Endothelial cell of umbilical vein (primary cell): ENCODE results near the gene ULK4. TPM values are rescaled to one million over a fixed set of nuclear protein-coding genes. Genes with fewer than 3 reads are reported as not detected.

ENCODE experiments used
- BruUV-seq: library from RNA; stranded (reverse); fragments of 400-500 nt; replicated peaks from 2 replicates; lab custom pipeline; 2021; lab: Mats Ljungman, UMichigan
- CTCF ChIA-PET: fragments of 300-600, 350-600 bp; sonication (Branson Sonifier 250); formaldehyde crosslinking; loops from one replicate; lab custom pipeline; 2021; ENCODE audit warnings: antibody characterized with exemption, inconsistent platforms; lab: Charles Lee
- POLR2A ChIA-PET: fragments of 300-600, 350-600 bp; sonication (Branson Sonifier 250); formaldehyde crosslinking; loops from one replicate; lab custom pipeline; 2021; ENCODE audit warnings: antibody characterized with exemption, inconsistent platforms; lab: Charles Lee
- DNase-seq: peaks from one replicate; pipeline ENCODE4 v3.0.0-alpha.2; 2011; ENCODE audit warnings: low read depth, low spot score
- FAIRE-seq: peaks from 2 replicates; lab custom pipeline; 2011; peaks lifted over from hg19 to GRCh38; lab: Jason Lieb, UNC
- H2AFZ ChIP-seq: 2 replicates; pipeline ENCODE4 v1.6.0; 2012; ENCODE audit warnings: low read depth, low read length, control low read depth, inconsistent platforms
- H3K27ac ChIP-seq: 2 replicates; pipeline ENCODE4 v1.5.1; 2011; ENCODE audit warnings: low read depth, mild to moderate bottlenecking, control low read depth, low read length, moderate library complexity; ENCODE audit not compliant: insufficient read depth
- H3K27me3 ChIP-seq, 2 experiments: 2 replicates each; pipeline versions ENCODE4 v1.6.0 to v1.6.1; 2011; ENCODE audit warnings: low read length in 2 of 2, mixed read lengths in 1 of 2; ENCODE audit not compliant: control insufficient read depth in 2 of 2, insufficient read depth in 2 of 2
- H3K36me3 ChIP-seq, 2 experiments: 2 replicates in 1 of 2; 3 replicates in 1 of 2; pipeline ENCODE4 v1.5.1; 2011; ENCODE audit warnings: low read length in 2 of 2, mild to moderate bottlenecking in 1 of 2, moderate library complexity in 1 of 2; ENCODE audit not compliant: control insufficient read depth in 2 of 2, insufficient read depth in 2 of 2; ENCODE audit errors: extremely low read depth in 1 of 2
- H3K4me1 ChIP-seq: 3 replicates; pipeline ENCODE4 v1.5.1; 2011; ENCODE audit warnings: mild to moderate bottlenecking, low read length; ENCODE audit not compliant: control insufficient read depth, insufficient read depth; ENCODE audit errors: extremely low read depth
- H3K4me2 ChIP-seq: 2 replicates; pipeline ENCODE4 v1.6.1; 2011; ENCODE audit warnings: low read length, control low read depth, mixed read lengths; ENCODE audit not compliant: insufficient read depth
- H3K4me3 ChIP-seq, 3 experiments: fragments of 200-600 bp in 1 of 3; sonication (generic), shearing (Covaris generic) in 1 of 3; replicated peaks in 1 of 3; 2 replicates each; pipeline ENCODE4 v1.5.1; 2011 to 2016; ENCODE audit warnings: control low read depth in 3 of 3, low read length in 3 of 3, mild to moderate bottlenecking in 2 of 3, inconsistent platforms in 1 of 3, low read depth in 1 of 3, moderate library complexity in 1 of 3; ENCODE audit not compliant: insufficient read depth in 1 of 3
- H3K79me2 ChIP-seq: 2 replicates; pipeline ENCODE4 v1.6.0; 2012; ENCODE audit warnings: low read length, inconsistent platforms; ENCODE audit not compliant: control insufficient read depth, insufficient read depth
- H3K9ac ChIP-seq: replicated peaks from 2 replicates; pipeline ENCODE3; 2011; ENCODE audit warnings: low read length, control low read depth; ENCODE audit not compliant: insufficient read depth; ENCODE audit errors: extremely low read depth
- H3K9me1 ChIP-seq: replicated peaks from 3 replicates; pipeline ENCODE4 v1.6.0; 2011; ENCODE audit warnings: mild to moderate bottlenecking, low read length; ENCODE audit not compliant: control insufficient read depth, insufficient read depth; ENCODE audit errors: extremely low read depth
- H3K9me3 ChIP-seq: replicated peaks from 2 replicates; pipeline ENCODE4 v1.5.1; 2012; ENCODE audit warnings: low read length, inconsistent platforms; ENCODE audit not compliant: control insufficient read depth, insufficient read depth
- H4K20me1 ChIP-seq: replicated peaks from 2 replicates; pipeline ENCODE3; 2011; ENCODE audit warnings: mild to moderate bottlenecking, low read length; ENCODE audit not compliant: control insufficient read depth, insufficient read depth; ENCODE audit errors: extremely low read depth
- EZH2 ChIP-seq: IDR thresholded peaks from 2 replicates; pipeline ENCODE4 v1.6.1; 2012; ENCODE audit warnings: borderline replicate concordance, low read depth, mild to moderate bottlenecking, moderate library complexity, low read length, inconsistent platforms; ENCODE audit not compliant: severe bottlenecking
- FOS ChIP-seq: IDR thresholded peaks from 2 replicates; pipeline ENCODE4 v1.6.1; 2011; ENCODE audit warnings: mild to moderate bottlenecking, low read length, moderate library complexity, borderline replicate concordance; ENCODE audit not compliant: insufficient read depth
- GATA2 ChIP-seq: IDR thresholded peaks from 2 replicates; pipeline ENCODE4 v1.7.0; 2011; ENCODE audit warnings: low read depth, mild to moderate bottlenecking, moderate library complexity, mixed read lengths, low read length; ENCODE audit not compliant: insufficient read length, insufficient read depth
- JUN ChIP-seq: IDR thresholded peaks from 2 replicates; pipeline ENCODE4 v1.6.1; 2011; ENCODE audit warnings: borderline replicate concordance, low read depth; ENCODE audit not compliant: insufficient read length, insufficient read depth
- MYC ChIP-seq: IDR thresholded peaks from one replicate; pipeline ENCODE4 v1.6.1; 2011; ENCODE audit warnings: mild to moderate bottlenecking, low read depth, low read length
- POLR2A ChIP-seq: IDR thresholded peaks from 2 replicates; pipeline ENCODE4 v1.6.1; 2012; ENCODE audit warnings: low read depth, mild to moderate bottlenecking, control low read depth, low read length
- POLR2AphosphoS5 ChIP-seq: IDR thresholded peaks from 2 replicates; pipeline ENCODE4 v1.6.1; 2012; ENCODE audit warnings: low read depth, mild to moderate bottlenecking, control low read depth, low read length, moderate library complexity; ENCODE audit not compliant: insufficient read depth
- dilution Hi-C: fragments of 300-500 bp; cut with MboI; formaldehyde crosslinking; loops from one replicate; pipeline ENCODE4 v1.15.0; 2019; ENCODE audit warnings: low sequenced_read_pairs; ENCODE audit not compliant: extremely low pct_ligation_motif_present
- intact Hi-C: fragments of 100-400 bp; cut with micrococcal nuclease; formaldehyde crosslinking; loops from one replicate; pipeline ENCODE4 v1.10.0; 2022
- polyA plus RNA-seq, 4 experiments: library from polyadenylated mRNA; depleted of rRNA in 3 of 4; stranded (reverse) in 3 of 4; unstranded in 1 of 4; fragments of >200 nt; gene quantifications; 2 replicates each; pipeline versions ENCODE4 v1.2.1 to v1.2.3, GENCODE V29; 2011 to 2012; ENCODE audit warnings: missing spikeins in 1 of 4
- total RNA-seq: library from RNA; stranded (reverse); gene quantifications from 2 replicates; pipeline ENCODE4 v1.2.3, GENCODE V29; 2021
- TF ChIP-seq, protein P1 (sequence below): IDR thresholded peaks from 2 replicates; pipeline ENCODE4 v1.6.1; 2011; ENCODE audit not compliant: insufficient read depth, insufficient read length
- TF ChIP-seq, protein P2 (sequence below), 2 donors: IDR thresholded peaks; 1 replicate in 1 of 2; 2 replicates in 1 of 2; pipeline ENCODE4 v1.5.1; 2011; ENCODE audit warnings: low read length in 2 of 2, mild to moderate bottlenecking in 2 of 2, moderate library complexity in 2 of 2, control low read depth in 1 of 2, inconsistent platforms in 1 of 2, low read depth in 1 of 2; ENCODE audit not compliant: insufficient read depth in 1 of 2; ENCODE audit errors: extremely low read depth in 1 of 2

ULK4 gene
- total and polyA plus RNA-seq, 2 donors (not counting 3 experiments of a cell fraction or from before 2014, with no cell fraction given): 3.3 to 16.0 TPM

DNA sequence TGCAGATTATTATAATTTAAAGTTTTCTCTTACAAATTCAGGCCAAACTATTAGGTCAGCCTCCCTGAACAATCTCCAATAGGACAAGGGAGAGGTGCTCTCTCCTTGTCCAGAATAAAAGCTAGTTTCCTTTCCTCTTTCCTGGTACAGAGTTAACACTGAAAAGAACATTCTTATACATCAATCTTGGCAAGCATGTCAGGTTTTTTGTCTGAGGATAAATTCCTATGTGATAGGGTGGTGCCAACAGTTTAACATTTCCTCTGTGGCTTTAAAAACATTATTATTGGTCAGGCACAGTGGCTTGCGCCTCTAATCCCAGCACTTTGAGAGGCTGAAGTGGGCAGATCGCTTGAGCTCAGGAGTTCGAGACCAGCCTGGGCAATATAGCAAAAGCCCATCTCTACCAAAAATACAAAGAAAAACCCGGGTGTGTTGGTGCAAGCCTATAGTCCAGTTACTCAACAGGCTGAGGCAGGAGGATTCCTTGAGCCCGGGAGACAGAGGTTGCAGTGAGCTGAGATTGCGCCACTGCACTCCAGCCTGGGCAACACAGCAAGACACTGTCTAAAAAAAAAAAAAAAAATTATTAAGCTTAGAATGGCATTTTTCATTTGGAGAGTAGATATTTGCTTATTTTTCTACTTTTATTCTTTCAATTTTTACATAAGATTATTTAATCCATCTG is 13.7 kb upstream of the ULK4 start:
- ChIA-PET POLR2A (interaction anchor here (1.2 kb wide), 1 partner anchor 72 kb away, joined by 3 read pairs; no protein-coding TSS in a partner anchor), CTCF (interaction anchor here (1.0 to 1.3 kb wide), 5 partner anchors 11 to 216 kb away, joined by 3 to 6 read pairs (median 3); no protein-coding TSS in a partner anchor)
- no peaks in the 10 kb centered on the region for H3K79me2 ChIP-seq
- dilution Hi-C loops: no loop called here
- no TSS peak for BruUV-seq
- no peaks in the 10 kb centered on the region for H3K36me3 ChIP-seq
- H3K4me3 ChIP-seq: no peak overlapping the region
- no peaks in the 10 kb centered on the region for H3K9me3 ChIP-seq
- H3K4me1 ChIP-seq: no peaks in the 10 kb centered on the region
- no peak overlapping the region for H3K27ac ChIP-seq
- H3K27me3 ChIP-seq: no peaks in the 10 kb centered on the region
- no peak overlapping the region for H2AFZ ChIP-seq
- no peaks in the 10 kb centered on the region for H3K9me1 ChIP-seq
- FAIRE-seq (peak; percentile 18), DNase-seq (peak; percentile 64)
- TF ChIP-seq POLR2AphosphoS5: no peak
- no peak for TF ChIP-seq JUN
- no peak for TF ChIP-seq EZH2
- no peak for TF ChIP-seq GATA2
- TF ChIP-seq MYC: no peak
- TF ChIP-seq, protein P1, sequence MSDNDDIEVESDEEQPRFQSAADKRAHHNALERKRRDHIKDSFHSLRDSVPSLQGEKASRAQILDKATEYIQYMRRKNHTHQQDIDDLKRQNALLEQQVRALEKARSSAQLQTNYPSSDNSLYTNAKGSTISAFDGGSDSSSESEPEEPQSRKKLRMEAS: no peak
- no peak overlapping the region for H3K9ac ChIP-seq
- intact Hi-C loops: no loop called here
- H4K20me1 ChIP-seq: no peaks in the 10 kb centered on the region
- H3K4me2 ChIP-seq: no peak overlapping the region

DNA sequence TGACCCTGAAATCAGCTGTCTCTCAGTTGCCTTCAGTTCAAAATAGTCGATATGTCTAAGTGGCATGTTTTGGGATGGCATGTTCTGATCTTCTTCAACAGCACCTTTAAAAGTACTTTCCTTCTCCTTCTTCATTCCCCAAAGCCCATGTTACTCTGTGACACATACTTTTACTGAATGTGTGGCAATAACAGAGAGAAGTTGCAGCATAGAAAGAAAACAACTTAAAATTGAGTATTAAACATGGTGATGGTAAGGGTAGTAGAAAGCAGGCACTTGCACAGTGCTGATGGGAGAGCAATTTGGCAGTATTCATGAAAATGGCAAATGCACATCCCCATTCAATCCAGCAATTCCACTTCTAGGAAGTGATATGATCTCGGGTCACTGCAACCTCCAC is 12.3 kb upstream of the ULK4 start:
- no peaks in the 10 kb centered on the region for H4K20me1 ChIP-seq
- FAIRE-seq: no peak
- BruUV-seq: no TSS peak
- TF ChIP-seq POLR2A (no peak), FOS (no peak), JUN (no peak), EZH2 (no peak), GATA2 (no peak), MYC (no peak), POLR2AphosphoS5 (no peak)
- TF ChIP-seq, protein P2, sequence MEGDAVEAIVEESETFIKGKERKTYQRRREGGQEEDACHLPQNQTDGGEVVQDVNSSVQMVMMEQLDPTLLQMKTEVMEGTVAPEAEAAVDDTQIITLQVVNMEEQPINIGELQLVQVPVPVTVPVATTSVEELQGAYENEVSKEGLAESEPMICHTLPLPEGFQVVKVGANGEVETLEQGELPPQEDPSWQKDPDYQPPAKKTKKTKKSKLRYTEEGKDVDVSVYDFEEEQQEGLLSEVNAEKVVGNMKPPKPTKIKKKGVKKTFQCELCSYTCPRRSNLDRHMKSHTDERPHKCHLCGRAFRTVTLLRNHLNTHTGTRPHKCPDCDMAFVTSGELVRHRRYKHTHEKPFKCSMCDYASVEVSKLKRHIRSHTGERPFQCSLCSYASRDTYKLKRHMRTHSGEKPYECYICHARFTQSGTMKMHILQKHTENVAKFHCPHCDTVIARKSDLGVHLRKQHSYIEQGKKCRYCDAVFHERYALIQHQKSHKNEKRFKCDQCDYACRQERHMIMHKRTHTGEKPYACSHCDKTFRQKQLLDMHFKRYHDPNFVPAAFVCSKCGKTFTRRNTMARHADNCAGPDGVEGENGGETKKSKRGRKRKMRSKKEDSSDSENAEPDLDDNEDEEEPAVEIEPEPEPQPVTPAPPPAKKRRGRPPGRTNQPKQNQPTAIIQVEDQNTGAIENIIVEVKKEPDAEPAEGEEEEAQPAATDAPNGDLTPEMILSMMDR (IDR thresholded peaks at IDR 0.05; ENCODE audit: extremely low read depth in 1 of 2, insufficient read depth in 1 of 2, low read depth in 1 of 2, low read length in 2 of 2): no peak
- dilution Hi-C loops: no loop called here
- H3K9ac ChIP-seq: no peak overlapping the region
- no peaks in the 10 kb centered on the region for H3K9me3 ChIP-seq
- ChIA-PET POLR2A (no interaction called here), CTCF (no interaction called here)
- H2AFZ ChIP-seq: no peak overlapping the region
- H3K79me2 ChIP-seq: no peaks in the 10 kb centered on the region
- DNase-seq: no peak
- H3K27me3 ChIP-seq: no peaks in the 10 kb centered on the region
- no peaks in the 10 kb centered on the region for H3K36me3 ChIP-seq
- intact Hi-C loops: no loop called here
- H3K4me3 ChIP-seq: no peak overlapping the region
- H3K4me1 ChIP-seq: no peaks in the 10 kb centered on the region
- no peak overlapping the region for H3K27ac ChIP-seq
- no peaks in the 10 kb centered on the region for H3K9me1 ChIP-seq
- H3K4me2 ChIP-seq: no peak overlapping the region
